Endothelial cell of umbilical vein (primary cell): ENCODE data around the gene RAB35. TPM values are rescaled to one million over a fixed set of nuclear protein-coding genes. Genes with fewer than 3 reads are reported as not detected.

ENCODE experiments used
- BruUV-seq: library from RNA; stranded (reverse); fragments of 400-500 nt; replicated peaks from 2 replicates; lab custom pipeline; 2021; lab: Mats Ljungman, UMichigan
- CTCF ChIA-PET: fragments of 300-600, 350-600 bp; sonication (Branson Sonifier 250); formaldehyde crosslinking; loops from one replicate; lab custom pipeline; 2021; ENCODE audit warnings: antibody characterized with exemption, inconsistent platforms; lab: Charles Lee
- POLR2A ChIA-PET: fragments of 300-600, 350-600 bp; sonication (Branson Sonifier 250); formaldehyde crosslinking; loops from one replicate; lab custom pipeline; 2021; ENCODE audit warnings: antibody characterized with exemption, inconsistent platforms; lab: Charles Lee
- DNase-seq: peaks from one replicate; pipeline ENCODE4 v3.0.0-alpha.2; 2011; ENCODE audit warnings: low read depth, low spot score
- FAIRE-seq: peaks from 2 replicates; lab custom pipeline; 2011; peaks lifted over from hg19 to GRCh38; lab: Jason Lieb, UNC
- H2AFZ ChIP-seq: 2 replicates; pipeline ENCODE4 v1.6.0; 2012; ENCODE audit warnings: low read depth, low read length, control low read depth, inconsistent platforms
- H3K27ac ChIP-seq: 2 replicates; pipeline ENCODE4 v1.5.1; 2011; ENCODE audit warnings: low read depth, mild to moderate bottlenecking, control low read depth, low read length, moderate library complexity; ENCODE audit not compliant: insufficient read depth
- H3K27me3 ChIP-seq, 2 experiments: 2 replicates each; pipeline versions ENCODE4 v1.6.0 to v1.6.1; 2011; ENCODE audit warnings: low read length in 2 of 2, mixed read lengths in 1 of 2; ENCODE audit not compliant: control insufficient read depth in 2 of 2, insufficient read depth in 2 of 2
- H3K36me3 ChIP-seq, 2 experiments: 2 replicates in 1 of 2; 3 replicates in 1 of 2; pipeline ENCODE4 v1.5.1; 2011; ENCODE audit warnings: low read length in 2 of 2, mild to moderate bottlenecking in 1 of 2, moderate library complexity in 1 of 2; ENCODE audit not compliant: control insufficient read depth in 2 of 2, insufficient read depth in 2 of 2; ENCODE audit errors: extremely low read depth in 1 of 2
- H3K4me1 ChIP-seq: 3 replicates; pipeline ENCODE4 v1.5.1; 2011; ENCODE audit warnings: mild to moderate bottlenecking, low read length; ENCODE audit not compliant: control insufficient read depth, insufficient read depth; ENCODE audit errors: extremely low read depth
- H3K4me2 ChIP-seq: 2 replicates; pipeline ENCODE4 v1.6.1; 2011; ENCODE audit warnings: low read length, control low read depth, mixed read lengths; ENCODE audit not compliant: insufficient read depth
- H3K4me3 ChIP-seq, 3 experiments: fragments of 200-600 bp in 1 of 3; sonication (generic), shearing (Covaris generic) in 1 of 3; replicated peaks in 1 of 3; 2 replicates each; pipeline ENCODE4 v1.5.1; 2011 to 2016; ENCODE audit warnings: control low read depth in 3 of 3, low read length in 3 of 3, mild to moderate bottlenecking in 2 of 3, inconsistent platforms in 1 of 3, low read depth in 1 of 3, moderate library complexity in 1 of 3; ENCODE audit not compliant: insufficient read depth in 1 of 3
- H3K79me2 ChIP-seq: 2 replicates; pipeline ENCODE4 v1.6.0; 2012; ENCODE audit warnings: low read length, inconsistent platforms; ENCODE audit not compliant: control insufficient read depth, insufficient read depth
- H3K9ac ChIP-seq: replicated peaks from 2 replicates; pipeline ENCODE3; 2011; ENCODE audit warnings: low read length, control low read depth; ENCODE audit not compliant: insufficient read depth; ENCODE audit errors: extremely low read depth
- H3K9me1 ChIP-seq: replicated peaks from 3 replicates; pipeline ENCODE4 v1.6.0; 2011; ENCODE audit warnings: mild to moderate bottlenecking, low read length; ENCODE audit not compliant: control insufficient read depth, insufficient read depth; ENCODE audit errors: extremely low read depth
- H3K9me3 ChIP-seq: replicated peaks from 2 replicates; pipeline ENCODE4 v1.5.1; 2012; ENCODE audit warnings: low read length, inconsistent platforms; ENCODE audit not compliant: control insufficient read depth, insufficient read depth
- H4K20me1 ChIP-seq: replicated peaks from 2 replicates; pipeline ENCODE3; 2011; ENCODE audit warnings: mild to moderate bottlenecking, low read length; ENCODE audit not compliant: control insufficient read depth, insufficient read depth; ENCODE audit errors: extremely low read depth
- CTCF ChIP-seq, 2 donors: IDR thresholded peaks; 1 replicate in 1 of 2; 2 replicates in 1 of 2; pipeline ENCODE4 v1.5.1; 2011; ENCODE audit warnings: low read length in 2 of 2, mild to moderate bottlenecking in 2 of 2, moderate library complexity in 2 of 2, control low read depth in 1 of 2, inconsistent platforms in 1 of 2, low read depth in 1 of 2; ENCODE audit not compliant: insufficient read depth in 1 of 2; ENCODE audit errors: extremely low read depth in 1 of 2
- EZH2 ChIP-seq: IDR thresholded peaks from 2 replicates; pipeline ENCODE4 v1.6.1; 2012; ENCODE audit warnings: borderline replicate concordance, low read depth, mild to moderate bottlenecking, moderate library complexity, low read length, inconsistent platforms; ENCODE audit not compliant: severe bottlenecking
- FOS ChIP-seq: IDR thresholded peaks from 2 replicates; pipeline ENCODE4 v1.6.1; 2011; ENCODE audit warnings: mild to moderate bottlenecking, low read length, moderate library complexity, borderline replicate concordance; ENCODE audit not compliant: insufficient read depth
- GATA2 ChIP-seq: IDR thresholded peaks from 2 replicates; pipeline ENCODE4 v1.7.0; 2011; ENCODE audit warnings: low read depth, mild to moderate bottlenecking, moderate library complexity, mixed read lengths, low read length; ENCODE audit not compliant: insufficient read length, insufficient read depth
- JUN ChIP-seq: IDR thresholded peaks from 2 replicates; pipeline ENCODE4 v1.6.1; 2011; ENCODE audit warnings: borderline replicate concordance, low read depth; ENCODE audit not compliant: insufficient read length, insufficient read depth
- MYC ChIP-seq: IDR thresholded peaks from one replicate; pipeline ENCODE4 v1.6.1; 2011; ENCODE audit warnings: mild to moderate bottlenecking, low read depth, low read length
- POLR2A ChIP-seq: IDR thresholded peaks from 2 replicates; pipeline ENCODE4 v1.6.1; 2012; ENCODE audit warnings: low read depth, mild to moderate bottlenecking, control low read depth, low read length
- POLR2AphosphoS5 ChIP-seq: IDR thresholded peaks from 2 replicates; pipeline ENCODE4 v1.6.1; 2012; ENCODE audit warnings: low read depth, mild to moderate bottlenecking, control low read depth, low read length, moderate library complexity; ENCODE audit not compliant: insufficient read depth
- dilution Hi-C: fragments of 300-500 bp; cut with MboI; formaldehyde crosslinking; loops from one replicate; pipeline ENCODE4 v1.15.0; 2019; ENCODE audit warnings: low sequenced_read_pairs; ENCODE audit not compliant: extremely low pct_ligation_motif_present
- intact Hi-C: fragments of 100-400 bp; cut with micrococcal nuclease; formaldehyde crosslinking; loops from one replicate; pipeline ENCODE4 v1.10.0; 2022
- polyA plus RNA-seq, 4 experiments: library from polyadenylated mRNA; depleted of rRNA in 3 of 4; stranded (reverse) in 3 of 4; unstranded in 1 of 4; fragments of >200 nt; gene quantifications; 2 replicates each; pipeline versions ENCODE4 v1.2.1 to v1.2.3, GENCODE V29; 2011 to 2012; ENCODE audit warnings: missing spikeins in 1 of 4
- total RNA-seq: library from RNA; stranded (reverse); gene quantifications from 2 replicates; pipeline ENCODE4 v1.2.3, GENCODE V29; 2021
- TF ChIP-seq, protein P1 (sequence below): IDR thresholded peaks from 2 replicates; pipeline ENCODE4 v1.6.1; 2011; ENCODE audit not compliant: insufficient read depth, insufficient read length

The RAB35 gene
- total and polyA plus RNA-seq, 2 donors (not counting 3 experiments of a cell fraction or from before 2014, with no cell fraction given) = 70.5 to 80.3 TPM

DNA sequence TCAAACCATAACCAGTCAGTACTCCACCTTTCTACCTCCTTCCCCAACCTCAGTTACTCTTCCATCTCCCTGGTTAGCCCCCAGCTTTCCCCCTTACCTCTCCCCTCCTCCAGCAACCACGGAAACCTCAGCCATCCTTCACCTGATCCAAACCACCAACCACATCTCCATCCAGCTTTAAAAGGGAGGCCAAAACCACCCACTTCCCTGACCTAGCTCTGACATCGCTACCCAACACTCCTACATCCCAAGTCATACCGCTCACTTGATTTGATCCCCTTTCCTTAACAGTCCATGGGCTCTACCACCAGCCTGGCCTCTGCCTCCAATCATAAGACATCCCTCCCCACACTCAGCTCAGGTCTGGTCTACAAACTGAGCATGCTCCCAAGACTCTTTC lies 1.5 kb downstream of the RAB35 start:
- intact Hi-C loops = no loop called here
- POLR2A ChIA-PET = no interaction called here

More for the DNA sequence above, 1.5 kb downstream of the RAB35 start:
- Histone ChIP-seq H3K9me1 (no peaks in the 10 kb centered on the region), H3K36me3 (no peaks in the 10 kb centered on the region), H3K9me3 (no peaks in the 10 kb centered on the region), H3K4me3 (peak overlapping the region in 1 of 3 experiments; percentile 61), H2AFZ (no peak overlapping the region), H3K4me1 (peaks cover 31% of the 10 kb centered on the region), H3K27ac (no peak overlapping the region), H3K79me2 (peaks cover 63% of the 10 kb centered on the region), H3K9ac (peak overlapping the region; percentile 64), H4K20me1 (no peaks in the 10 kb centered on the region), H3K27me3 (no peaks in the 10 kb centered on the region), H3K4me2 (peak overlapping the region; percentile 32)
- no TSS peak for BruUV-seq
- CTCF ChIA-PET = interaction anchor here (3.0 kb wide), 1 partner anchor 28 kb away, joined by 7 read pairs; no protein-coding TSS in a partner anchor
- FAIRE-seq (no peak), DNase-seq (no peak)
- dilution Hi-C loops = no loop called here
- no peak for TF ChIP-seq POLR2AphosphoS5
- no peak for TF ChIP-seq GATA2
- TF ChIP-seq CTCF (IDR thresholded peaks at IDR 0.05; ENCODE audit: extremely low read depth in 1 of 2, insufficient read depth in 1 of 2, low read depth in 1 of 2, low read length in 2 of 2) = no peak
- no peak for TF ChIP-seq JUN
- TF ChIP-seq POLR2A = no peak
- no peak for TF ChIP-seq MYC
- TF ChIP-seq, protein P1, sequence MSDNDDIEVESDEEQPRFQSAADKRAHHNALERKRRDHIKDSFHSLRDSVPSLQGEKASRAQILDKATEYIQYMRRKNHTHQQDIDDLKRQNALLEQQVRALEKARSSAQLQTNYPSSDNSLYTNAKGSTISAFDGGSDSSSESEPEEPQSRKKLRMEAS = no peak
- TF ChIP-seq FOS = no peak
- TF ChIP-seq EZH2 = no peak
